ENCODE measurements around the gene TRIM17.
A peak's percentile ranks its signal among the peaks of the same experiment; 100 is the strongest.

The TRIM17 gene, protein sequence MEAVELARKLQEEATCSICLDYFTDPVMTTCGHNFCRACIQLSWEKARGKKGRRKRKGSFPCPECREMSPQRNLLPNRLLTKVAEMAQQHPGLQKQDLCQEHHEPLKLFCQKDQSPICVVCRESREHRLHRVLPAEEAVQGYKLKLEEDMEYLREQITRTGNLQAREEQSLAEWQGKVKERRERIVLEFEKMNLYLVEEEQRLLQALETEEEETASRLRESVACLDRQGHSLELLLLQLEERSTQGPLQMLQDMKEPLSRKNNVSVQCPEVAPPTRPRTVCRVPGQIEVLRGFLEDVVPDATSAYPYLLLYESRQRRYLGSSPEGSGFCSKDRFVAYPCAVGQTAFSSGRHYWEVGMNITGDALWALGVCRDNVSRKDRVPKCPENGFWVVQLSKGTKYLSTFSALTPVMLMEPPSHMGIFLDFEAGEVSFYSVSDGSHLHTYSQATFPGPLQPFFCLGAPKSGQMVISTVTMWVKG

DNA sequence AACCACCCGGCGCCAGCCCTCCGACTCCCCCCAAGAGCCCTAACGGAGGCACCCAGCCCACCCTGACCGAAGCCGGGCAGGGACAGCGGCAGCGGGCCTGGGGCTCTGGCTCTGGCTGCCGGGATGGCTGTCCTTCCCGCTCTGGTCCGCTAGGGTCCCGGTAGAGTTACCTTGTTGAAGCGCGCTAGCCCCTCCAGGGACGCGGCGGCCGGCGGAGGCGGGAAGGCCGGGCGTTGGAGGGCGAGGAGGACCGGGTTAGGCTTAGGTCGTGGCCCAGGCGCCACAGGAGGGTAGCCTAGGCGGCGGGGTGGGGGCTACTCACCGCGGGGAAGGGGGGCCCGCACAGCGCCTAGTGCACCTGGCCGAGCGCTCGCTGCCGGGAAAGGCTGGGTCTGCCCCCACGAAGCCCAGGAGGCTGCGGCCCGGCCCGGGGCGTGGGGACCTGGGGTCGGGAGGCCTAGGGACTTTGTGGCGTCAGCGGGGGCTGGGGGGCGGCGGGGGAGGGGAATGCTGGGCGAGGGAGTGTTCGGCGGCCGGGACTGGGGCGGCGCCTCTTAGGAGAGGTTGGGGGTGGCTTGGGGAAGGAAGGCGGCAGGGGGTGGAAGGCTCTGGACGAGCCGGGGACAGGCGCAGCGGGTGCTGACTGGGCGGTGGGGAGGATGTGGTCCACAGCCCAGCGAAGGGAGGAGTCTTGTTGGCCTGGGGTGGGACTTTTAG lies at the start of gene TRIM17:
TSS of gene TRIM17 (minus strand) at position 645 of the 717 bp plus-strand sequence. CDS start 1,789 bp downstream, outside the sequence.
- peak; percentile 20 to 33 for DNase-seq

DNA sequence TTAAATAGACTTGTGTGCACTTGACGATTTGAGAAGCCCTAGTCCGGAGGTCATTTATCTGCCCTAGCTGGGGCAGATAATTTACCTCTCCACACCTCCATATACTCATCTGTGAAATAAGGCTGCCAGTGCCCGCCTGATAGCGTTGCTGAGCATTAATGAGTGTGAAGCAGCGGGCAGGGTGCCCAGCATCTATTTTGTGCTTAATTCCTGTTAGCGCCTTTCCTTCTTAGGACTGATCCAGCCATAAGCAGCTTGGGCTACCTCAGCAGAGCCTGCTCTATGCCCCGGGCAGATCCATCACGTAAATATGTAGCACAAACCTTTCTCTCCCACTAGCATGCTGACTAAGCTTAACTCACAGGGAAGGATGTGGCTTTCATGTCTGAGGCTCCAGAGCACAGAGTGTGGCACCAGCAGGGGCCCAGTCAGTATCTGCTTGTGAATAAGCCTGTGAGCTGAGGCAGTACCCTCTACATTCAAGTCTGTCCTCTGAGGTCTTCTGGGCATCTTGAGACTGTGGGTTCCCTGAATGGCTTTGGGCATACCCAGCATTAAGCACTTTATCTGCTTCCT lies 49.0 kb upstream of the TRIM17 start:
- DNase-seq = peak; percentile 10 to 39

DNA sequence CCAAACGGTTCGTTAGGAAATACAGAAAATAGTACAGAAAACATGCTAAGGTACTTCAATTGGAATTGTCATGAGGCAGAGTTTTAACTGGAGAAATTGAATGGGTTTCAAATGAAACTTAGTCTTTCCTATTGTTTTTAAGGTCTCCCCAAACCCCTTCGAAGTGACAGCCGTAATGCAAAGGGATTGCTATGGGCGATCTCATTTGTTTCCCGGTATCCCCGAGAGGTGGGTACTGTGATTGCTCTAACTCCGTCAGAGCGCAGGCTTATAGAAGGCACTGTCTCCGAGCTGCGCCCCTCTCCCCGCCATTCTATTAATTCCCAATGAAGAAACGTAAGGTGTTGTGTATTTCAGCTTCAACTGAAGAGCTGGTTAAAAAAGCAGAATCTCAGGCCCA lies 48.5 kb upstream of the TRIM17 start:
- DNase-seq = no peak

DNA sequence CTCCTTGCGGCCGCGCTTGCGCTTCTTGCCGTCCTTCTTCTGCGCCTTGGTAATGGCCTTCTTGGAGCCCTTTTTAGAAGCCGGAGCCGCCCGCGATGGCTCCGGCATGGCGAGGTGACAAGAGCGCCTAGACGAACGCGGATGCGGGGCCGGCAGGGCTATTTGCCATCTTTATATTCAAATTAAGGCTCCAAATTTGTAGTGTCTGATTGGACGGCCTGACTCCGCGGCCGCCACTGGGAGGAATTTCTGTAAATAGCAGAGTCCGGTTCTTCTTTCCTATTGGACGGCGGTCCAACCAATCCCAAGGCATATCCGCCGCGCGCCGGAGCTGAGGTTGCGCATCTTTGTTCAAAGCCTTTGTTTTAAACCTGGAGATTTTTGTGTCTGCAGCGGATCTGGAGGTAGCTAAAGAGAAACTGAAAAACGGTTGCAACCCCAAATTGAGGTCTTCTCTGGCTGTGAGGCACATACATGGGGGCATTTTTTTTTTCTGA lies 47.9 kb upstream of the TRIM17 start:
- peak; percentile 89 to 94 for DNase-seq

DNA sequence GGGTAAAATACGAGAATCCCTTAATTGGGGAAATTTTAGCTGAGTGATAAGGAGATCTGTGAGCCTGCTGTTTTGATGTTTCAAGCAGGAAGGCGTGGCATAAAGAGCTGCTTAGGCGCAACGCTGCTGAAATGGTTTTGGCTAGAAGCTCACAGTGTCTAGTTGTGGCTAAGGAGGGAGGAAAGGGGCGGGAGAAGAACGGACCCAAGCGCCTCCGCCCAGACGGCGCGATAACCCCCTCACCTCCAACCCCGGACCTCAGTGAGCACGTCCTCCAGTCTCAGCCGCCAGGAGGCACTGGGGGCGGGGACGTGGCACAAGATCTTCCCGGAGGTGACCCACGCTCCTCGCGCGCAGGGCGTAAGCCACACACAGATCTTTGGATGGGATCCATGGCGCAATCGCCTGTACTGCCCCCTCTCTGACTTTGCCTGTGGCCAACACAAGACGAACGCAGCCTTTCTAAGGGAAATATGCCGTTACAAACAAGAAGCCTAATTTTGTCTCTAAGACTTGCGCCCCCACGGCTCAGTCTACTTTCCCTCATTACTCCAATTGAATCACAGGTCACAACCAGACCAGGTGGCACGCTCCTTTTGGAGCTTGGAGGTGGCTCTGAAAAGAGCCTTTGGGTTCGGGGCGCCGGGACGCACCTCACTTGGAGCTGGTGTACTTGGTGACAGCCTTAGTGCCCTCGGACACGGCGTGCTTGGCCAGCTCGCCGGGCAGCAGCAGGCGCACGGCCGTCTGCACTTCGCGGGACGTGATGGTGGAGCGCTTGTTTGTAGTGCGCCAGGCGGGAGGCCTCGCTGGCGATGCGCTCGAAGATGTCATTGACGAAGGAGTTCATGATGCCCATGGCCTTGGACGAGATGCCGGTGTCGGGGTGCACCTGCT lies 47.1 kb upstream of the TRIM17 start:
- DNase-seq = peak; percentile 56 to 68

DNA sequence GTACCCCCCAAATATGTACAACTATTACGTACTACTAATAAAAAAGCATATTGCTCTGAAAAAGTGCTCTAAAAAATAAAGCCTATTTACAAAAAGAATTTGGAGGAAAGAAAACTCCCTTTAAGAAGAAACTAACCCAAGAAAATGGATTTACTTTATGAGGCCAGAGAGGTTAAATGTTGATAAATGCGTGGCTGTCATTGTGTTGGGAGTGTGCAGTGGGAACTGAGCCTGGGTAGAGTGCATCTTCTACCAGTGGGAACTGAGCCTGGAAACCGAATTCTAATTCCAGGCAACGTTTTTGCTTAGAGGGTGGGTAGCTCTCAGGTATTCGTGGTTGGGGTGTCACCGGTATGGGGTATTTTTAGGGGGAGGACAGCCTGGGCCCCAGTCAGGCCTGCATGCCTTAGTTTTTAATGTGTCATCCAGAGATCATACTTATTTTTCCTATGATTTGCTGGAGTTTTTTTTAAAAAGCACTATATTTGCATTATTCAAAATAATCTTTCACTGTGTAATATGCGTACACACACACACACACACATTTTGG lies 46.4 kb upstream of the TRIM17 start:
- DNase-seq = no peak

DNA sequence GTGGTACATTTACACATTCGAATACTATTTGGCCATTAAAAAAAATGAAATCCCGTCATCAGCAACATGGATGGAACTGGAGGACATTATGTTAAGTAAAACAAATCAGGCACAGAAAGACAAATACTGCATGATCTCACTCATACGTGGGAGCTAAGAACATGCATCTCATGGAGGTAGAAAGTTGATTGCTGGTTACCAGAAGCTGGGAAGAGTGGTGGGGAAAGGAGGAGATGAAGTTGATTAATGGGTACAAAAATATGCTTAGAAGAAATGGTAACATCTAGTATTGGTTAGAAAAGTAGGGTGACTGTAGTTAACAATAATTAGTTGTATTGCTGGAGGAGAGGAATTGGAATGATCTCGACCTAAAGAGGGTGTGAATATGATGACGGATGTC lies 45.9 kb upstream of the TRIM17 start:
- DNase-seq = no peak

DNA sequence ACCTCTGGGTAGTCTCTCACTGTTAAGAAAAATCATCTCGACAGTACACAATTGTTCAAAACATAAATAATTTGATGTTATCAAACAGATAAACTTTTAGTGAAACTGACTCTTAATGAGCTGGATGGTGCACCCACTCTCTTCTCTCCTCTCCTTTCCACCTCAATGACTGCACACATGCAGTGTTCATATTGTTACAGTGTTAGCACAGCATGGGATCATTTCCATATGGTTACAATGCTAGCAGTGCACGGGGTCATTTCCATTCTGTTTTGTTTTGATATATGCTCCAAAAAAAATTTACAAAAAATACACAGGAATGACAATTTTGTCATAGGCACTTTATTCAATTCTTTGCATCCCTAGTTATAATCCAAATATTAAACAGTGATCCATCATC lies 44.2 kb upstream of the TRIM17 start:
- no peak for DNase-seq

DNA sequence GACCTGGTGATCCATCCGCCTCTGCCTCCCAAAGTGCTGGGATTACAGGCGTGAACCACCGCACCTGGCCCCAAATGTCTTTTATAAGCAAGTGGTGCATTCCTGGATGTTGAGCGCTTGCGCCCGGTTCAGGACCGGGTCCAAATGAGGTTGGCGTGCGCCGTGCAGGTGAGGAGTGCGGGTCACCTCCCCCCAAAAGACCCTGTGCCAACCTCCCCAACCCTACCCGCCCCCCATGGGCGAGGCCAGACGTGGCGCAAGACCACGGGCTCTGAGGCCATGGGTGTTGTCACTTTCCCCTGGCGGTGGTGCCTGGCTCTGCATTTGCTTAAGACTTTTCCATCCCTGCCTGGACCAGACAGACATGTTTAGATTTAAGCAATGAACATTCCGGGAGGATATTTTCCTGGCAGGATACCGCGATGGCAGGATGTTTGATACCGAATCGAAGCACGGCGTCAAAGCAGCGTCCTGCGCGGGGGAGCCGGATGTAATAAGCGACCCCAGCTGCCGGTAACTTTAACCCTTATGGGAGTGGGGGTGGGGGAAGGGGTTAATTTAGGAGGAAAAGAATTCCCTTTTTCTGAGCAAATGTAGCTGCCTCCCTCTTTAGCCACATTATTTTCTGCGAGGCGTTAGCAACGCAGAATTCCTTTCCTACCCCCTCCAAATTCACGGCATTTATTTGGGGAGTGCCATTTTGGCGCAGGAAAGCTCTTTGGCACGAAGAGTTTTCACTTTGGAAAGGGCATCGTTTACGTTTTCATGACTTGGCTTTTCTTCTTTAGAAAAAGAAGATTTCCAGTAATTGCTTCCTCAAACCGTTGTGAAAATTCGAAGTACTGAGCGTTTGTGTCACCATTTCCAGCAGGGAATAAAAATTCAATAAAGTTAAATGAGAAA lies 42.7 kb upstream of the TRIM17 start:
- peak; percentile 48 to 66 for DNase-seq

DNA sequence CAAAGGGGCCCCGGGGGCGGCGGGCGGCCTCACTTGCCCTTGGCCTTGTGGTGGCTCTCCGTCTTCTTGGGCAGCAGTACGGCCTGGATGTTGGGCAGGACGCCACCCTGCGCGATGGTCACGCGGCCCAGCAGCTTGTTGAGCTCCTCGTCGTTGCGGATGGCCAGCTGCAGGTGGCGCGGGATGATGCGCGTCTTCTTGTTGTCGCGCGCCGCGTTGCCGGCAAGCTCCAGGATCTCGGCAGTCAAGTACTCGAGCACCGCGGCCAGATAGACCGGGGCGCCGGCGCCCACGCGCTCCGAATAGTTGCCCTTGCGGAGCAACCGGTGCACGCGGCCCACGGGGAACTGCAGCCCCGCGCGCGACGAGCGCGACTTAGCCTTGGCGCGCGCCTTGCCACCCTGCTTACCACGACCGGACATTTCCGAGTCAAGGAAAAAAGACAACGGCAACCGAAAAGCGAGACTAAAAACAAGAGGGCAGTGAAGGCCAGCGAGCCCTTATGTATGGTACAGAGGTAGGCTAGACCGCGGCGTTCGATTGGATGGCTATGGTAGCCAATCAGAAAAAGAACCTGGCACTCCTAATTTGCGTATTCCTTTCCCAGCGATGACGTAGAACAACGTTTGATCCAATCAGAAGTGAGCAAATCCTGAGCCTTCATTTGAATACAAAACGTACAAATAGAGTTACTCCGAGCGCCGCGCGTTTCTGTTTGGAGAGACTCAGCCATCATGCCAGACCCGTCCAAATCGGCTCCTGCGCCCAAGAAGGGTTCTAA lies 40.9 kb upstream of the TRIM17 start:
- DNase-seq = peak; percentile 93 to 98

DNA sequence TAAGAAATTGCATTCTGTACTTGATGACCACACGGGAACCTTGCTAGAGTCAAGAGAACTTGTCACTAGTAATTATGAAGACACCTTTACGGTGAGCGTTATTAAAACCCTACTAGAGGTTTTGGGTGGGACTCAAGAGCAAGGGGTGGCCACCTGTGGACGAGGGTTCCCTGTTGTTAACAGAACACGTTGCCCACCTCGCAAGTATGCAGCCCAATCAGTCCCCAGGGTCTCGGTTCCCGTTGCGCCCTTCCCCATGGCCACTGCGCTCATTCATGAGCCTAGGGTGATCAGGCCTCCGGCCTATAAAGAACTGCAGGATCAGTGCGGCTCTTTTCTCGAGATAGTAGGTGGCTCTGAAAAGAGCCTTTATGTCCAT lies 40.3 kb upstream of the TRIM17 start:
- no peak for DNase-seq

DNA sequence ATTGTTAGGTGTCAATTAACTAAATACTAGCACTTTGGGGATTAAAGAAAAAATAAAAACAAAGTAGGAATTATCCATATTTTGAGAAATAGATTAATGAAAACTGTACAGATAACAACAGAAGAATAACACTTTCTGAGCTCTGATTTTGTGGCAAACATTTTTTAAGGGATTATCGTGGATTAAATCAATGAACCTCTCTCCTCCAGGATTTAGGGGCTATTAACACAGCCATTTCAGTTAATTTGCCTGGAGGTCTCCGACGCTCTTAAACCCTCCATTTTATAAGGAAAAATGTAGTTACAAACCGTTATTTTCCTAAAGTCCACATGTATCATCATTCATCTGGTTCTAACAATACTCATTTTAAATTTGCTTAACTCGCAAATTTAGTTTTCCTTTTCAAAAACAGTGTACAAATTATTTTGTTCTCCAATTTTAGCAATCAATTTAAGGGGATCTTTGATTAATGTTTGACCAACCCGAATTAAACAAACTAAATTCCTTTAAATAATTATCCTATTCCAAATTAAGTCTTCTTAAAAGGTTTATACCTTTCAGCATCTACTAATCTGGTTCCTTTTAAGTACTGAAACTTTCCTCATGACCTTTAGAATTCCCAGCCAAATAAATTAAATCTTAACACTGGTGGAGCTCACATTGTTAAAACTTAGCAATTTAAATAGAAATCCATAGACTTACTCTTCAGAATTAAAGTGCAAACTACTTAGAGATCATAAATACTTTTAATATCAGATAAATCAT lies 39.8 kb upstream of the TRIM17 start:
- DNase-seq = no peak

DNA sequence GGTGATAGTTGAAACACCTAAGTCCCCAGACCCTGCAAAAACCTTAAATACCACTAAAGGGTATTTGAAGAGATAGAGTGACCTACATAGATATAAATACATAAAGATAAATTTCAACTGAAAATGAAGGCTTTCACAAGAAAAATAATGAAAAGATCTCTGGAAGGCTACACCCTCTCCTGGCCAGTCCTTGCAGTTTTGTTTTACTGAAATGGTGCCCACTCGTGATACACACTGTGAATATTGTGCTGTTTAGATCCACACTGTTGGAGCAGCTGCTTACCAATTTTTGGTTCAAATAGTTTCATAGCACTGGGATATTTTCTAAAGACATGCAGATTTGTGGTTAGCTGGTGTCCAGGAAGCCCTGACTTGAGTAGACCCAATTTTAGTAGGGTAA lies 39.1 kb upstream of the TRIM17 start:
- DNase-seq = peak in 1 of 2 donors; percentile 19

DNA sequence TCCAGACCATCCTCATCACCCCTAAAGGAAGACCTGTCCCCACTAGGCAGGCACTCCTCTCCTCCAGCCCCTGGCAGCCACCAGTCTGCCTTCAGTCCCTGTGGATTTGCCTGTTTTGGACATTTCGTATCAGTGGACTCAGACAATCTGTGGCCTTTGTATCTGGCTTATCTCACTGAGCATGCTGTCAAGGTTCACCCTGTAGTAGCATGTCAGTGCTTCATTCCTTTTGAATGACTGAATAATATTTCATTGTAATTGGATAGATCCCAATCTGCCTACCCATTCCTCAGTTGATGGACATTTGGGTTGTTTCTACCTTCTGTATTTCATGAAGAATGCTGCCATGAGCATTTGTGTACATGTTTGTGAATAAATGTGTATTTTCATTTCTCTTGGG lies 37.6 kb upstream of the TRIM17 start:
- no peak for DNase-seq

DNA sequence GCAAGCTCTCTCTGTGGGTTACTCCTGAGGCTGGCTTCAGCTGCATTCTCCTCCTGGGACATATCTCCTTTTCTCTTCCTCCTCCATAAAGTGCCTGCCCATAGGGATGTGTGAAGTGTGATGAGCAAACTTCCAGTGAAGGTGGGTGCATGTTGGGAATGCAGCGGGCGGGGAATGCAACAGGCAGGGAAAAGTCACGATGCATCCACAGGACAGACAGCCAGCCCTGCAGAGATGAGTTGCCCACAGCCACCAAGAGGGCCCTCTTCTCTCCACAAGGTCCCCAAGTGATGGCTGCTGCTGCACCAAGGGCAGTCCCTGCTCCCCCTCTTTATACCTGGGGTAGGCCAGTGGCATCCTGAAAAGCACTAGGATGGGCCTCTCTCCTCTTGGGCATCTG lies 37.0 kb upstream of the TRIM17 start:
- DNase-seq = no peak

DNA sequence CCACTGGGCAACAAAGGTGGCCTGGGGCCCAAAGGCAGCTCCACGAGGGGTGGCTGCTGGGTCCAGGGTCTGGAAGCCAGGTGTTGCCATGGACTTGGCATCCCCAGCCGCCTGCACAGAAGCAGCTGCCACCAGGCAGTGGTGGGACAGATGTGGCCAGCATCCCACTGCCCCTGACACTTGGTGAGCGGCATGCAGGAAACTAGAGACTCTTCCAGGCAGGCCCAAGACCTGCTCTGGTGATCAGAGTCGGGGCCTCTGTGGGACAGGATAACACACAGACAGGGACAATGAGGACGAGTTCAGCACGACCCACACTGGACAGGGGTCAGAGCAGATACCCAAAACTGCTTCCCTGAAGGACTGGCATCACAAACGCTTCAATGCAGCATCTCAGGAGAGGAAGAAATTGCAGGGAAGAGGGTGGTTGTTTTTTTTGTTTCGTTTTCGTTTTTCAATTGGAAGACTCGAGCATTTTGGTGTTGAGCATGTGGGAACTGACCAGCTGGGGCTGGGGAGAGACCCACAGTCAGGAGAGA lies 36.4 kb upstream of the TRIM17 start:
- no peak for DNase-seq

DNA sequence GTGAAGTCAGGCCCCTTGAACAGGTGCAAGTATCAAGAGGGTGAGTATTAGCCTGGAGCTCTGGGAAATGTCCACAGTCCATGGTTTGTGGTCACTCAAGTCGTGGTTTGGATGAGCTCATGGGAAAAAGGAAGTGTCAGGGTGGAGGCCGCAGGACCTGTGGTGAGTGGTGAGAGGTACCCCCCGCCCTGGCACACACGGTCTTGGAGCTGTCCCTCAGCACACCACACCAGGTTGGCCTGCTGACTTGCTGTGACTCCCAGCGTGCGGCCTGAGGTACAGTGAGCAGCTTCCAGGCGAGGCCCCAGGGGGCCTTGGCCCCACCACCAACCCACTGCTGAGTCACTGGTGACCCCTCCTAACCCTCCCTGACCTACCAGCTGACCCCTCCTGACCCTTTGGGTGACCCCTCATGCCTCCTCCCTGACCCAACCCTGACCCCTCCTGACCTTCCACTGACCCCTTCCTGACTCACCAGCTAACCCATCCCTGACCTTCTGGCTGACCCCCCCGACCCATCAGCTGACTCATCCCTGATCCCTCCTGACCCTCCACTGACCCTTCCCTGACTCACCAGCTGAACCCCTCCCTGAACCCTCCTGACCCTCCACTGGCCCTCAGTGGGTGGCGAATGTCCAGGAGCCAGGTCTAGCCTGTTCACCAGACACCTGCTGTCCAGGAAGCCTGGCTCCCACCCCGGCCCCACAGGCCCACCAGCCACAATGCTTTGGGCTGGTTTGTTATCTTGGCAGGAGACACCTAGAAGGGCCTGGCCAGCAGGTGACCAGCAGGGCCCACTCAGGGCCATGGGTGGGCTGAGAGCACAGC lies 35.7 kb upstream of the TRIM17 start:
- peak in 1 of 2 donors; percentile 34 for DNase-seq

DNA sequence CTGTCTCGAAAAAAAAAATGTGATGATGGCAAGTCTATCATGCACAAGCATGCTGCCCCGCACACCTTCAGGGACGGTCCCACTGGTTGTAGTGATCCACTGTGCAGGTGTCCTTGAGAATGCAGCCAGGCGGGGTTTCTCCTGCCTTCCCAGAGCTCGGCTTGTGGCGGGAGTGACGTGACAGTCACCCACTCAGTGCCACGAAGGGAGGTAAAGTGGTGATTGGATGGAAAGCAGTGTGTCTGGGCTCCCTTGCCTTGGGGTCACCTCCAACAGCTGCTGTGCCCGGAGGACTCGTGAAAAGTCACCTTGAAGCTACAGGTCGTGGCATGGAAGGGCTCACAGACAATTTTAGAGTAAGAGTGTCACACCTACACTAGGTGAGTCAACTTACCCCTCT lies 33.5 kb upstream of the TRIM17 start:
- DNase-seq = no peak

All from CD4-positive, alpha-beta T cell treated with Interleukin-4 for 1 hour (primary cell).